Dermis microvascular lymphatic vessel endothelial cell (primary cell): ENCODE results near the gene CD38. TPM values are rescaled to one million over a fixed set of nuclear protein-coding genes. Genes with fewer than 3 reads are reported as not detected.

ENCODE experiments used
- DNase-seq, 2 donors: peaks; one replicate each; pipeline versions ENCODE4 v3.0.0 to v3.0.0-alpha.2; 2010; ENCODE audit warnings: low read depth in 2 of 2
- total RNA-seq: library from RNA; depleted of rRNA; stranded (reverse); fragments of >200 nt; gene quantifications from 2 replicates; pipeline ENCODE4 v1.2.1, GENCODE V29; 2014

Gene CD38
- total RNA-seq, 1 donor from 2014 or later = 3.6 TPM

GRCh38 chr4:15894921-15895916 lies 117.1 kb downstream of the CD38 start:
- no peak for DNase-seq

- DNase-seq = no peak
Observed at GRCh38 chr4:15897577-15897976, 119.4 kb downstream of the CD38 start.

- no peak for DNase-seq
Observed at GRCh38 chr4:15898902-15899301, 120.8 kb downstream of the CD38 start.

GRCh38 chr4:15899511-15899910 lies 121.4 kb downstream of the CD38 start:
- DNase-seq = no peak

- DNase-seq = no peak
Observed at GRCh38 chr4:15901007-15901406, 122.9 kb downstream of the CD38 start.

- DNase-seq = no peak
Observed at GRCh38 chr4:15901998-15902397, 123.9 kb downstream of the CD38 start.

- DNase-seq = no peak
Observed at GRCh38 chr4:15902746-15903145, 124.6 kb downstream of the CD38 start.

Other genes starting within 250 kb of the CD38 start
- 81.9 and 104 TPM in 2 replicates for gene FBXL5, start 123.0 kb upstream of the CD38 start, total RNA-seq
- gene FAM200B, start 96.5 kb upstream of the CD38 start, total RNA-seq = 19.8 and 20.1 TPM in 2 replicates
- 35.6 and 88.1 TPM in 2 replicates for gene BST1, start 75.3 kb upstream of the CD38 start, total RNA-seq
- not detected in 2 replicates for gene FGFBP1, start 160.4 kb downstream of the CD38 start, total RNA-seq
- not detected in 2 replicates for gene FGFBP2, start 184.8 kb downstream of the CD38 start, total RNA-seq